H9 (cell line): Measurements from ENCODE around the gene CEP128. TPM values are rescaled to one million over a fixed set of nuclear protein-coding genes. Genes with fewer than 3 reads are reported as not detected.

Experiments used
- DNase-seq: peaks from one replicate; pipeline ENCODE4 v3.0.0-alpha.2; 2017
- H2AFZ ChIP-seq: one replicate; pipeline ENCODE4 v1.6.1; 2013; ENCODE audit warnings: mild to moderate bottlenecking, low read length, control low read depth, moderate library complexity
- H2AK5ac ChIP-seq: 2 replicates; pipeline ENCODE4 v1.6.1; 2013; ENCODE audit warnings: low read length, control low read depth, mixed read lengths; ENCODE audit not compliant: insufficient read length
- H2BK120ac ChIP-seq: one replicate; pipeline ENCODE4 v1.6.1; 2013; ENCODE audit warnings: low read depth, mild to moderate bottlenecking, low read length, control low read depth, inconsistent platforms; ENCODE audit not compliant: poor library complexity, severe bottlenecking
- H2BK12ac ChIP-seq: 2 replicates; pipeline ENCODE4 v1.6.1; 2013; ENCODE audit warnings: low read length, control low read depth, mixed read lengths, low read depth; ENCODE audit not compliant: insufficient read length
- H2BK15ac ChIP-seq: 2 replicates; pipeline ENCODE4 v1.6.1; 2013; ENCODE audit warnings: low read depth, low read length, control low read depth
- H2BK20ac ChIP-seq: one replicate; pipeline ENCODE4 v1.6.1; 2013; ENCODE audit warnings: low read depth, mild to moderate bottlenecking, low read length, control low read depth, inconsistent platforms; ENCODE audit not compliant: poor library complexity, severe bottlenecking
- H2BK5ac ChIP-seq: 2 replicates; pipeline ENCODE4 v1.6.1; 2013; ENCODE audit warnings: low read length, control low read depth, mixed read lengths; ENCODE audit not compliant: insufficient read length
- H3K14ac ChIP-seq: 2 replicates; pipeline ENCODE4 v1.6.1; 2013; ENCODE audit warnings: low read length, control low read depth; ENCODE audit not compliant: insufficient read depth
- H3K18ac ChIP-seq: 2 replicates; pipeline ENCODE4 v1.6.1; 2013; ENCODE audit warnings: low read depth, mild to moderate bottlenecking, mixed read lengths, low read length, control low read depth; ENCODE audit not compliant: insufficient read length
- H3K23ac ChIP-seq: 2 replicates; pipeline ENCODE4 v1.6.1; 2013; ENCODE audit warnings: low read length, control low read depth, mixed read lengths, low read depth; ENCODE audit not compliant: insufficient read length
- H3K23me2 ChIP-seq: 2 replicates; pipeline ENCODE4 v1.6.1; 2013; ENCODE audit warnings: low read depth, mild to moderate bottlenecking, mixed read lengths, low read length, control low read depth; ENCODE audit not compliant: insufficient read length, poor library complexity, severe bottlenecking
- H3K27ac ChIP-seq: 2 replicates; pipeline ENCODE4 v1.5.1; 2013; ENCODE audit warnings: low read length, control low read depth, mixed read lengths, low read depth; ENCODE audit not compliant: insufficient read length
- H3K27me3 ChIP-seq: 2 replicates; pipeline ENCODE4 v1.6.1; 2013; ENCODE audit warnings: low read length, control low read depth, inconsistent platforms; ENCODE audit not compliant: insufficient read depth
- H3K4ac ChIP-seq: 2 replicates; pipeline ENCODE4 v1.6.1; 2013; ENCODE audit warnings: low read depth, mild to moderate bottlenecking, control low read depth, inconsistent platforms, low read length, moderate library complexity
- H3K4me1 ChIP-seq: 2 replicates; pipeline ENCODE4 v1.6.1; 2013; ENCODE audit warnings: low read length, control low read depth, inconsistent platforms; ENCODE audit not compliant: insufficient read depth
- H3K4me2 ChIP-seq: 2 replicates; pipeline ENCODE4 v1.6.1; 2013; ENCODE audit warnings: low read length, control low read depth, mixed read lengths; ENCODE audit not compliant: insufficient read length, insufficient read depth
- H3K56ac ChIP-seq: 2 replicates; pipeline ENCODE4 v1.6.1; 2013; ENCODE audit warnings: low read depth, mild to moderate bottlenecking, mixed read lengths, low read length, control low read depth; ENCODE audit not compliant: insufficient read length
- H3K79me1 ChIP-seq: 2 replicates; pipeline ENCODE4 v1.6.1; 2013; ENCODE audit warnings: low read depth, mild to moderate bottlenecking, moderate library complexity, low read length, control low read depth, inconsistent platforms; ENCODE audit not compliant: insufficient read depth, poor library complexity, severe bottlenecking
- H3K79me2 ChIP-seq: 2 replicates; pipeline ENCODE4 v1.6.1; 2013; ENCODE audit warnings: low read length, control low read depth, inconsistent platforms; ENCODE audit not compliant: insufficient read depth
- H3K9ac ChIP-seq: 2 replicates; pipeline ENCODE4 v1.6.1; 2013; ENCODE audit warnings: low read length, control low read depth, mixed read lengths; ENCODE audit not compliant: insufficient read length; ENCODE audit errors: extremely low read depth
- H3K9me3 ChIP-seq: one replicate; pipeline ENCODE4 v1.6.1; 2013; ENCODE audit warnings: low read depth, low read length, inconsistent platforms; ENCODE audit not compliant: control insufficient read depth
- H3T11ph ChIP-seq: one replicate; pipeline ENCODE4 v1.6.1; 2013; ENCODE audit warnings: mild to moderate bottlenecking, low read length, control low read depth, inconsistent platforms
- H4K20me1 ChIP-seq: one replicate; pipeline ENCODE4 v1.6.1; 2013; ENCODE audit not compliant: control insufficient read depth, insufficient read length, insufficient read depth
- H4K5ac ChIP-seq: 2 replicates; pipeline ENCODE4 v1.6.1; 2013; ENCODE audit warnings: low read depth, mild to moderate bottlenecking, mixed read lengths, low read length, control low read depth; ENCODE audit not compliant: insufficient read length
- H4K8ac ChIP-seq: replicated peaks from 2 replicates; pipeline ENCODE4 v1.6.1; 2013; ENCODE audit warnings: low read length, control low read depth, mixed read lengths, low read depth; ENCODE audit not compliant: insufficient read length
- H4K91ac ChIP-seq: 2 replicates; pipeline ENCODE4 v1.6.1; 2013; ENCODE audit warnings: low read depth, mild to moderate bottlenecking, moderate library complexity, mixed read lengths, low read length, control low read depth; ENCODE audit not compliant: insufficient read length
- H3K27ac Mint-ChIP-seq, 3 experiments: 2 replicates in 2 of 3; 3 replicates in 1 of 3; pipeline ENCODE4 v1.8.0; 2020 to 2021; ENCODE audit warnings: mixed read lengths in 3 of 3, mild to moderate bottlenecking in 1 of 3, moderate library complexity in 1 of 3
- H3K27me3 Mint-ChIP-seq: 2 replicates; pipeline ENCODE4 v1.8.0; 2021; ENCODE audit warnings: low read depth, mild to moderate bottlenecking, moderate library complexity, mixed read lengths
- H3K36me3 Mint-ChIP-seq, 3 experiments: 2 replicates in 2 of 3; 3 replicates in 1 of 3; pipeline ENCODE4 v1.8.0; 2020 to 2021; ENCODE audit warnings: low read depth in 3 of 3, mixed read lengths in 3 of 3; ENCODE audit not compliant: insufficient read depth in 1 of 3
- H3K4me1 Mint-ChIP-seq, 2 experiments: 2 replicates each; pipeline ENCODE4 v1.8.0; 2020; ENCODE audit warnings: mixed read lengths in 2 of 2
- H3K4me3 Mint-ChIP-seq, 2 experiments: 2 replicates in 1 of 2; 3 replicates in 1 of 2; pipeline ENCODE4 v1.8.0; 2020 to 2021; ENCODE audit warnings: mild to moderate bottlenecking in 2 of 2, mixed read lengths in 2 of 2, moderate library complexity in 1 of 2
- H3K9me3 Mint-ChIP-seq, 2 experiments: 2 replicates in 1 of 2; 3 replicates in 1 of 2; pipeline ENCODE4 v1.8.0; 2020; ENCODE audit warnings: mild to moderate bottlenecking in 2 of 2, mixed read lengths in 2 of 2, moderate library complexity in 1 of 2
- CTCF ChIP-seq: fragments of 200-600 bp; sonication (generic); conservative IDR thresholded peaks from 3 replicates; pipeline ENCODE4 v1.8.0; 2021; ENCODE audit warnings: antibody characterized with exemption, mild to moderate bottlenecking
- WGBS: extraction: QIAGEN DNeasy Blood & Tissue Kit; methylation state at CpG from one replicate; pipeline ENCODE4 v1.1.7; 2013; ENCODE audit warnings: missing lambda C conversion rate, low lambda C conversion rate, mixed read lengths; ENCODE audit not compliant: insufficient read length; ENCODE audit errors: extremely low coverage; 5-methylcytosine and 5-hydroxymethylcytosine counted together
- total RNA-seq: library from RNA; stranded (reverse); gene quantifications from 2 replicates; pipeline ENCODE4 v1.2.1, GENCODE V29; 2021

Gene CEP128
- total RNA-seq, 1 experiment from 2014 or later: 16.3 TPM

GRCh38 chr14:80798878-80799277, 142.7 kb downstream of the CEP128 start:
- no peak overlapping the region for H2BK20ac ChIP-seq
- no peaks in the 10 kb centered on the region for H3K79me1 ChIP-seq
- no peaks in the 10 kb centered on the region for H3K9me3 ChIP-seq
- H2BK12ac ChIP-seq: no peak overlapping the region
- H3K79me2 ChIP-seq: no peaks in the 10 kb centered on the region
- no peak for TF ChIP-seq CTCF
- DNase-seq: no peak
- H2BK120ac ChIP-seq: no peak overlapping the region
- H4K91ac ChIP-seq: no peak overlapping the region
- no peak overlapping the region for H3K18ac ChIP-seq
- H3K4ac ChIP-seq: no peak overlapping the region
- no peaks in the 10 kb centered on the region for H4K20me1 ChIP-seq
- H2BK5ac ChIP-seq: no peak overlapping the region
- H3K4me1 ChIP-seq: no peaks in the 10 kb centered on the region
- H3K14ac ChIP-seq: no peak overlapping the region
- H3K27me3 ChIP-seq: no peaks in the 10 kb centered on the region
- no peak overlapping the region for H4K5ac ChIP-seq
- Mint-ChIP-seq H3K4me1 (peaks cover 11 to 15% of the 10 kb centered on the region in 2 experiments), H3K27me3 (no peaks in the 10 kb centered on the region), H3K36me3 (peaks cover 12 to 26% (median 15%) of the 10 kb centered on the region in 3 experiments), H3K27ac (no peak overlapping the region), H3K4me3 (no peak overlapping the region), H3K9me3 (peaks cover 15 to 18% of the 10 kb centered on the region in 2 experiments; a peak in 4 of 5 replicates)
- H3T11ph ChIP-seq: no peak overlapping the region
- H3K23me2 ChIP-seq: no peaks in the 10 kb centered on the region
- H4K8ac ChIP-seq: no peak overlapping the region
- H3K56ac ChIP-seq: no peak overlapping the region
- no peak overlapping the region for H2BK15ac ChIP-seq
- no peak overlapping the region for H2AFZ ChIP-seq
- no peak overlapping the region for H3K27ac ChIP-seq
- H3K9ac ChIP-seq: no peak overlapping the region
- no peak overlapping the region for H2AK5ac ChIP-seq
- H3K23ac ChIP-seq: no peak overlapping the region
- no CpG with 5 or more reads among the region's 3 CpGs for WGBS
- no peak overlapping the region for H3K4me2 ChIP-seq
